ENCODE data around the gene GRHL1.

GRHL1 gene

GRCh38 chr2:10045561-10046355, 94.3 kb downstream of the GRHL1 start:
- DNase-seq: no peak

- no peak for DNase-seq
Measured at GRCh38 chr2:10046931-10047330, 95.4 kb downstream of the GRHL1 start.

GRCh38 chr2:10047616-10048500, 96.4 kb downstream of the GRHL1 start:
- no peak for DNase-seq

- DNase-seq: peak in 1 of 2 experiments; percentile 70
Measured at GRCh38 chr2:10048501-10049171, 97.1 kb downstream of the GRHL1 start.

All from SW 1271 (cell line).